AG09309 (cell line): Measurements from ENCODE around the gene ANLN.
"Not testable (repeated sequence)": the region's sequence is repeated elsewhere in the genome, so short reads cannot be mapped to it uniquely, and the experiment has no call there.

ENCODE experiments used
- DNase-seq: peaks from one replicate; pipeline ENCODE4 v3.0.0-alpha.2; 2010; ENCODE audit warnings: low read depth
- H3K4me3 ChIP-seq: 2 replicates; pipeline ENCODE4 v1.5.1; 2011; ENCODE audit warnings: mild to moderate bottlenecking, low read depth, low read length, moderate library complexity; ENCODE audit not compliant: control insufficient read depth
- CTCF ChIP-seq: IDR thresholded peaks from 2 replicates; pipeline ENCODE4 v1.5.1; 2011; ENCODE audit warnings: mild to moderate bottlenecking, low read depth, low read length, inconsistent platforms; ENCODE audit not compliant: insufficient read depth, control insufficient read depth; ENCODE audit errors: missing control alignments

ANLN gene

GRCh38 chr7:36484265-36484664 is 94.6 kb downstream of the ANLN start:
- no peak for DNase-seq
- TF ChIP-seq CTCF: no peak
- no peak overlapping the region for H3K4me3 ChIP-seq

- no peak overlapping the region for H3K4me3 ChIP-seq
- no peak for TF ChIP-seq CTCF
- DNase-seq: no peak
These were observed 96.7 kb downstream of the ANLN start for GRCh38 chr7:36486336-36486735.

GRCh38 chr7:36487756-36488336 is 98.2 kb downstream of the ANLN start:
- DNase-seq: peak; percentile 32
- no peak overlapping the region for H3K4me3 ChIP-seq
- peak; percentile 74 for TF ChIP-seq CTCF

GRCh38 chr7:36488672-36489071 is 99.0 kb downstream of the ANLN start:
- H3K4me3 ChIP-seq: not testable (repeated sequence)

GRCh38 chr7:36490419-36490830 is 100.8 kb downstream of the ANLN start:
- no peak for DNase-seq
- no peak for TF ChIP-seq CTCF

More at GRCh38 chr7:36488672-36489071, 99.0 kb downstream of the ANLN start:
- not testable (repeated sequence) for DNase-seq

GRCh38 chr7:36491317-36491716 is 101.7 kb downstream of the ANLN start:
- TF ChIP-seq CTCF: no peak
- DNase-seq: no peak
- H3K4me3 ChIP-seq: no peak overlapping the region

More at GRCh38 chr7:36490419-36490830, 100.8 kb downstream of the ANLN start:
- no peak overlapping the region for H3K4me3 ChIP-seq

GRCh38 chr7:36496576-36496975 is 106.9 kb downstream of the ANLN start:
- no peak overlapping the region for H3K4me3 ChIP-seq
- no peak for DNase-seq
- TF ChIP-seq CTCF: no peak

GRCh38 chr7:36497176-36497575 is 107.5 kb downstream of the ANLN start:
- DNase-seq: not testable (repeated sequence)

More at GRCh38 chr7:36497176-36497575, 107.5 kb downstream of the ANLN start:
- H3K4me3 ChIP-seq: not testable (repeated sequence)
